ENCODE data around the gene PCNX2.

Gene PCNX2

GRCh38 chr1:233055879-233056641, 239.5 kb downstream of the PCNX2 start:
- H3K4me3 ChIP-seq (ENCODE audit: low read length), result no peak overlapping the region
- TF ChIP-seq ZNF274 (IDR thresholded peaks at IDR 0.05; ENCODE audit: low read depth, low read length), result no peak

GRCh38 chr1:233045588-233045987, 249.9 kb downstream of the PCNX2 start:
- no peak overlapping the region for H3K4me3 ChIP-seq (ENCODE audit: low read length)
- TF ChIP-seq ZNF274 (IDR thresholded peaks at IDR 0.05; ENCODE audit: low read depth, low read length), result no peak

GRCh38 chr1:233042834-233043233, 252.7 kb downstream of the PCNX2 start:
- no peak overlapping the region for H3K4me3 ChIP-seq (ENCODE audit: low read length)
- no peak for TF ChIP-seq ZNF274 (IDR thresholded peaks at IDR 0.05; ENCODE audit: low read depth, low read length)

- TF ChIP-seq ZNF274 (IDR thresholded peaks at IDR 0.05; ENCODE audit: low read depth, low read length), result no peak
- no peak overlapping the region for H3K4me3 ChIP-seq (ENCODE audit: low read length)
Measured at GRCh38 chr1:233040494-233040893, 255.0 kb downstream of the PCNX2 start.

GRCh38 chr1:233038581-233038980, 256.9 kb downstream of the PCNX2 start:
- no peak for TF ChIP-seq ZNF274 (IDR thresholded peaks at IDR 0.05; ENCODE audit: low read depth, low read length)
- no peak overlapping the region for H3K4me3 ChIP-seq (ENCODE audit: low read length)

GRCh38 chr1:233037843-233038242, 257.7 kb downstream of the PCNX2 start:
- no peak for TF ChIP-seq ZNF274 (IDR thresholded peaks at IDR 0.05; ENCODE audit: low read depth, low read length)
- H3K4me3 ChIP-seq (ENCODE audit: low read length), result no peak overlapping the region

- H3K4me3 ChIP-seq (ENCODE audit: low read length), result no peak overlapping the region
- TF ChIP-seq ZNF274 (IDR thresholded peaks at IDR 0.05; ENCODE audit: low read depth, low read length), result no peak
Measured at GRCh38 chr1:233034836-233035235, 260.7 kb downstream of the PCNX2 start.

- no peak overlapping the region for H3K4me3 ChIP-seq (ENCODE audit: low read length)
- TF ChIP-seq ZNF274 (IDR thresholded peaks at IDR 0.05; ENCODE audit: low read depth, low read length), result no peak
Measured at GRCh38 chr1:233033361-233033760, 262.2 kb downstream of the PCNX2 start.

GRCh38 chr1:233032916-233033315, 262.6 kb downstream of the PCNX2 start:
- TF ChIP-seq ZNF274 (IDR thresholded peaks at IDR 0.05; ENCODE audit: low read depth, low read length), result no peak
- no peak overlapping the region for H3K4me3 ChIP-seq (ENCODE audit: low read length)

- no peak for TF ChIP-seq ZNF274 (IDR thresholded peaks at IDR 0.05; ENCODE audit: low read depth, low read length)
Measured at GRCh38 chr1:233031521-233031920, 264.0 kb downstream of the PCNX2 start.

GRCh38 chr1:233027046-233027445, 268.5 kb downstream of the PCNX2 start:
- H3K4me3 ChIP-seq (ENCODE audit: low read length), result no peak overlapping the region
- TF ChIP-seq ZNF274 (IDR thresholded peaks at IDR 0.05; ENCODE audit: low read depth, low read length), result no peak

More at GRCh38 chr1:233031521-233031920, 264.0 kb downstream of the PCNX2 start:
- no peak overlapping the region for H3K4me3 ChIP-seq (ENCODE audit: low read length)

GRCh38 chr1:233025567-233025966, 270.0 kb downstream of the PCNX2 start:
- TF ChIP-seq ZNF274 (IDR thresholded peaks at IDR 0.05; ENCODE audit: low read depth, low read length), result no peak
- no peak overlapping the region for H3K4me3 ChIP-seq (ENCODE audit: low read length)

- no peak for TF ChIP-seq ZNF274 (IDR thresholded peaks at IDR 0.05; ENCODE audit: low read depth, low read length)
- no peak overlapping the region for H3K4me3 ChIP-seq (ENCODE audit: low read length)
Measured at GRCh38 chr1:233025157-233025556, 270.4 kb downstream of the PCNX2 start.

- H3K4me3 ChIP-seq (ENCODE audit: low read length), result no peak overlapping the region
- no peak for TF ChIP-seq ZNF274 (IDR thresholded peaks at IDR 0.05; ENCODE audit: low read depth, low read length)
Measured at GRCh38 chr1:233024199-233024598, 271.3 kb downstream of the PCNX2 start.

GRCh38 chr1:233022246-233022645, 273.3 kb downstream of the PCNX2 start:
- no peak overlapping the region for H3K4me3 ChIP-seq (ENCODE audit: low read length)

GRCh38 chr1:233020426-233020825, 275.1 kb downstream of the PCNX2 start:
- TF ChIP-seq ZNF274 (IDR thresholded peaks at IDR 0.05; ENCODE audit: low read depth, low read length), result no peak
- H3K4me3 ChIP-seq (ENCODE audit: low read length), result no peak overlapping the region

More at GRCh38 chr1:233022246-233022645, 273.3 kb downstream of the PCNX2 start:
- TF ChIP-seq ZNF274 (IDR thresholded peaks at IDR 0.05; ENCODE audit: low read depth, low read length), result no peak

Measured in GM08714 (cell line).